ENCODE measurements around the gene PIK3C2B. TPM values are rescaled to one million over a fixed set of nuclear protein-coding genes. Genes with fewer than 3 reads are reported as not detected.

Gene PIK3C2B
- polyA plus RNA-seq, 1 donor from 2014 or later: 8.1 TPM

- Mint-ChIP-seq H3K27ac (peak overlapping the region; percentile 88 to 97 (median 90)), H3K4me1 (peaks cover 62 to 67% (median 63%) of the 10 kb centered on the region in 3 donors), H3K9me3 (no peaks in the 10 kb centered on the region), H3K36me3 (peaks cover 10% of the 10 kb centered on the region), H3K27me3 (no peaks in the 10 kb centered on the region), H3K4me3 (peak overlapping the region; percentile 41 to 81 (median 61))
Measured at GRCh38 chr1:204465546-204466415, 28.8 kb downstream of the PIK3C2B start.

- H3K27me3 Mint-ChIP-seq: peaks cover 2% of the 10 kb centered on the region
- H3K9me3 Mint-ChIP-seq: no peaks in the 10 kb centered on the region
- peak overlapping the region; percentile 39 to 97 (median 88) for H3K27ac Mint-ChIP-seq
- peak overlapping the region in 3 of 4 donors; percentile 44 to 86 (median 75) for H3K4me3 Mint-ChIP-seq
- H3K4me1 Mint-ChIP-seq: peaks cover 71 to 72% (median 71%) of the 10 kb centered on the region in 3 donors
- H3K36me3 Mint-ChIP-seq: peaks cover 15% of the 10 kb centered on the region
Measured at GRCh38 chr1:204464701-204465100, 29.9 kb downstream of the PIK3C2B start.

- Mint-ChIP-seq H3K36me3 (peaks cover 15% of the 10 kb centered on the region), H3K27me3 (peaks cover 2% of the 10 kb centered on the region), H3K4me3 (peak overlapping the region in 3 of 4 donors; percentile 44 to 86 (median 75)), H3K27ac (peak overlapping the region; percentile 39 to 97 (median 88)), H3K4me1 (peaks cover 76 to 77% (median 76%) of the 10 kb centered on the region in 3 donors), H3K9me3 (no peaks in the 10 kb centered on the region)
Measured at GRCh38 chr1:204464187-204464631, 30.4 kb downstream of the PIK3C2B start.

- Mint-ChIP-seq H3K9me3 (no peaks in the 10 kb centered on the region), H3K4me3 (peak overlapping the region in 3 of 4 donors; percentile 75 to 91 (median 75)), H3K27ac (peak overlapping the region; percentile 95 to 97 (median 97)), H3K27me3 (peaks cover 2% of the 10 kb centered on the region), H3K4me1 (peaks cover 76 to 82% (median 78%) of the 10 kb centered on the region in 3 donors), H3K36me3 (peaks cover 17% of the 10 kb centered on the region)
Measured at GRCh38 chr1:204463125-204464060, 31.2 kb downstream of the PIK3C2B start.

- peak overlapping the region; percentile 68 to 92 (median 88) for H3K4me3 Mint-ChIP-seq
- peaks cover 77 to 83% (median 78%) of the 10 kb centered on the region in 3 donors for H3K4me1 Mint-ChIP-seq
- H3K27ac Mint-ChIP-seq: peak overlapping the region; percentile 95 to 97 (median 97)
- no peaks in the 10 kb centered on the region for H3K9me3 Mint-ChIP-seq
- H3K36me3 Mint-ChIP-seq: peaks cover 17% of the 10 kb centered on the region
- peaks cover 2% of the 10 kb centered on the region for H3K27me3 Mint-ChIP-seq
Measured at GRCh38 chr1:204462229-204462561, 32.4 kb downstream of the PIK3C2B start.

GRCh38 chr1:204461331-204462228 lies 33.0 kb downstream of the PIK3C2B start:
- peak overlapping the region; percentile 95 to 97 (median 97) for H3K27ac Mint-ChIP-seq
- no peaks in the 10 kb centered on the region for H3K9me3 Mint-ChIP-seq
- H3K36me3 Mint-ChIP-seq: peaks cover 20% of the 10 kb centered on the region
- peak overlapping the region; percentile 68 to 92 (median 88) for H3K4me3 Mint-ChIP-seq
- peaks cover 73 to 79% (median 75%) of the 10 kb centered on the region in 3 donors for H3K4me1 Mint-ChIP-seq
- H3K27me3 Mint-ChIP-seq: peaks cover 2% of the 10 kb centered on the region

GRCh38 chr1:204460346-204460745 lies 34.3 kb downstream of the PIK3C2B start:
- H3K9me3 Mint-ChIP-seq: no peaks in the 10 kb centered on the region
- peaks cover 19% of the 10 kb centered on the region for H3K36me3 Mint-ChIP-seq
- peak overlapping the region; percentile 67 to 97 (median 97) for H3K27ac Mint-ChIP-seq
- peaks cover 61 to 67% (median 63%) of the 10 kb centered on the region in 3 donors for H3K4me1 Mint-ChIP-seq
- peaks cover 2% of the 10 kb centered on the region for H3K27me3 Mint-ChIP-seq
- peak overlapping the region in 2 of 4 donors; percentile 83 to 91 for H3K4me3 Mint-ChIP-seq

GRCh38 chr1:204459706-204460105 lies 34.9 kb downstream of the PIK3C2B start:
- H3K9me3 Mint-ChIP-seq: no peaks in the 10 kb centered on the region
- H3K36me3 Mint-ChIP-seq: peaks cover 21% of the 10 kb centered on the region
- peak overlapping the region in 2 of 4 donors; percentile 43 to 83 for H3K4me3 Mint-ChIP-seq
- peak overlapping the region in 2 of 3 donors; percentile 67 to 97 for H3K27ac Mint-ChIP-seq
- H3K27me3 Mint-ChIP-seq: peaks cover 2% of the 10 kb centered on the region
- peaks cover 58 to 63% (median 59%) of the 10 kb centered on the region in 3 donors for H3K4me1 Mint-ChIP-seq

- Mint-ChIP-seq H3K4me1 (peaks cover 51 to 56% (median 51%) of the 10 kb centered on the region in 3 donors), H3K4me3 (no peak overlapping the region), H3K27ac (peak overlapping the region in 2 of 3 donors; percentile 37 to 59), H3K27me3 (peaks cover 5% of the 10 kb centered on the region), H3K9me3 (no peaks in the 10 kb centered on the region), H3K36me3 (peaks cover 27% of the 10 kb centered on the region)
Measured at GRCh38 chr1:204457666-204458065, 36.9 kb downstream of the PIK3C2B start.

GRCh38 chr1:204456826-204457442 lies 37.7 kb downstream of the PIK3C2B start:
- Mint-ChIP-seq H3K36me3 (peaks cover 27% of the 10 kb centered on the region), H3K27me3 (peaks cover 6% of the 10 kb centered on the region), H3K4me3 (peak overlapping the region in 1 of 4 donors; percentile 12), H3K9me3 (no peaks in the 10 kb centered on the region), H3K4me1 (peaks cover 46 to 51% (median 48%) of the 10 kb centered on the region in 3 donors), H3K27ac (peak overlapping the region in 2 of 3 donors; percentile 37 to 83)

- Mint-ChIP-seq H3K9me3 (no peaks in the 10 kb centered on the region), H3K4me1 (peaks cover 42 to 51% (median 46%) of the 10 kb centered on the region in 3 donors), H3K27me3 (peaks cover 6% of the 10 kb centered on the region), H3K36me3 (peaks cover 27% of the 10 kb centered on the region), H3K27ac (peak overlapping the region in 2 of 3 donors; percentile 12 to 21), H3K4me3 (no peak overlapping the region)
Measured at GRCh38 chr1:204455831-204456145, 38.8 kb downstream of the PIK3C2B start.

GRCh38 chr1:204455063-204455830 lies 39.4 kb downstream of the PIK3C2B start:
- peaks cover 3% of the 10 kb centered on the region for H3K27me3 Mint-ChIP-seq
- peaks cover 25% of the 10 kb centered on the region for H3K36me3 Mint-ChIP-seq
- peak overlapping the region in 1 of 4 donors; percentile 65 for H3K4me3 Mint-ChIP-seq
- H3K27ac Mint-ChIP-seq: peak overlapping the region in 2 of 3 donors; percentile 28 to 87
- H3K4me1 Mint-ChIP-seq: peaks cover 36 to 50% (median 46%) of the 10 kb centered on the region in 3 donors
- H3K9me3 Mint-ChIP-seq: no peaks in the 10 kb centered on the region

- H3K9me3 Mint-ChIP-seq: no peaks in the 10 kb centered on the region
- H3K36me3 Mint-ChIP-seq: peaks cover 20% of the 10 kb centered on the region
- H3K4me3 Mint-ChIP-seq: no peak overlapping the region
- peaks cover 31 to 50% (median 48%) of the 10 kb centered on the region in 3 donors for H3K4me1 Mint-ChIP-seq
- H3K27me3 Mint-ChIP-seq: peaks cover 3% of the 10 kb centered on the region
- H3K27ac Mint-ChIP-seq: peak overlapping the region in 2 of 3 donors; percentile 28 to 87
Measured at GRCh38 chr1:204454476-204454875, 40.1 kb downstream of the PIK3C2B start.
